GM19455 (cell line): ENCODE data around the gene THSD7B.
A peak's percentile ranks its signal among the peaks of the same experiment; 100 is the strongest.

ENCODE experiments used
- ATAC-seq: cut with Tn5 transposase; IDR thresholded peaks from one replicate; pipeline ENCODE4 v1.9.1; 2021; ENCODE audit not compliant: unreplicated experiment

THSD7B gene

GRCh38 chr2:137336067-137336466, 570.7 kb downstream of the THSD7B start:
- ATAC-seq = no peak

- no peak for ATAC-seq
These were observed 573.7 kb downstream of the THSD7B start for GRCh38 chr2:137339051-137339450.

GRCh38 chr2:137345994-137346393, 580.6 kb downstream of the THSD7B start:
- ATAC-seq = no peak

- ATAC-seq = no peak
These were observed 583.0 kb downstream of the THSD7B start for GRCh38 chr2:137348301-137348700.

DNA sequence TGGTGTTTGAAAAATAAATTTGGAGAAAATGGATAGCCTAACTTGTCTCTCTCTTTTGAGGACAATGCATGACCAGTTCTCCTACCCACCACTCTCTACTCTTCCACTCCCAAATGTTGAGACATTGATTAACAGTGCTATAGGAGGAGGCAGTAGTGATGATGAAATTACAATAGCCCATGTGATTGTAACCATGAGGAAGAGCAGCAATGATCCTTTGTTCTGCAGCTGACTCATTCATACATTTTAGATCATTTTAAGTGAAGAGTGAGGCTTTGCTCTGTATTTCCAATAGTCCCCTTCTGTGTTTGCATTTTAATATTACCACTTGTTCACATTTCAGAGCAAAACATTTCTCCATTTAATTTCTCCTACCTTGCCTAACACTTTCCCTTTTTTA, 592.3 kb downstream of the THSD7B start:
- no peak for ATAC-seq

- ATAC-seq = no peak
These were observed 602.0 kb downstream of the THSD7B start for GRCh38 chr2:137367361-137367760.

- ATAC-seq = no peak
These were observed 603.8 kb downstream of the THSD7B start for GRCh38 chr2:137369106-137369505.

DNA sequence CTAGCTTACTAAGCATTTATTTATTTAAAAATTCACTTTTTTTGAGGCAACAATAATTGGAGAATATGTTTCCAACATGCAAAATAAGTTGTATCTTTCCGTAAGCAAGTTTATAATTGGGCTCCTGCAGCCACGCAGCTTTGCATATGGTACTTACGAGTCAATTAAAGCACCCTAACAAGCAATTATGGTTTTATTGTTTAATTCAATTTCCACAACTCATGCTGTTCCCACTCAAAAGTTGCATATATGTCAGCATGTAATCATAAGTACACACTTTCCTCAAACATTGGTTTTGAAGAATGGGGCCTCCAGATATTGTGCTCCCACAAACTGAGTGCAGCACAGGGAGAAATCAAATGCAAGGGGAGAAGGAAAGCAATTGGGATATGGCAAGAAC, 613.8 kb downstream of the THSD7B start:
- ATAC-seq = no peak

DNA sequence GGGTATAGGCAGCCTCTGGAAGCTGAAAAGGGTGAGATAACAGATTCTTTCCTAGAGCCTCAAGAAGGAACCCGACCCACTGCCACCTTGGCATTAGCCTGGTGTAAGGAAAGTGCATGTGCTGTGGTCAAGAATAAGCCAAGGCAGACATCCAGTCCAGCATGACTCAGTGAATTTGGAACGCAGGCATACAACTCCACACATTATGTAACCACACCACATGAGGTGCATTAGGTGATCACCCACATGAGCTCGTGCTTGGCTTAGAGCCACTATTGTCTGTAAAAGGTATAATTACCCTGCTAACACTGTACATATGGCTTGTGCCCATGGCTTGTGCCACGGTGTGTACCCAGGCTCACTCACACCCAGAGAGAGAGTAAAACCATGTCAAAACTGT, 615.3 kb downstream of the THSD7B start:
- ATAC-seq = no peak

- ATAC-seq = no peak
These were observed 616.4 kb downstream of the THSD7B start for GRCh38 chr2:137381731-137382130.

- no peak for ATAC-seq
These were observed 618.0 kb downstream of the THSD7B start for GRCh38 chr2:137383391-137383790.

GRCh38 chr2:137387044-137387443, 621.7 kb downstream of the THSD7B start:
- no peak for ATAC-seq

- no peak for ATAC-seq
These were observed 640.2 kb downstream of the THSD7B start for GRCh38 chr2:137405496-137405895.

GRCh38 chr2:137411585-137411984, 646.2 kb downstream of the THSD7B start:
- ATAC-seq = no peak

GRCh38 chr2:137420744-137421143, 655.4 kb downstream of the THSD7B start:
- no peak for ATAC-seq

DNA sequence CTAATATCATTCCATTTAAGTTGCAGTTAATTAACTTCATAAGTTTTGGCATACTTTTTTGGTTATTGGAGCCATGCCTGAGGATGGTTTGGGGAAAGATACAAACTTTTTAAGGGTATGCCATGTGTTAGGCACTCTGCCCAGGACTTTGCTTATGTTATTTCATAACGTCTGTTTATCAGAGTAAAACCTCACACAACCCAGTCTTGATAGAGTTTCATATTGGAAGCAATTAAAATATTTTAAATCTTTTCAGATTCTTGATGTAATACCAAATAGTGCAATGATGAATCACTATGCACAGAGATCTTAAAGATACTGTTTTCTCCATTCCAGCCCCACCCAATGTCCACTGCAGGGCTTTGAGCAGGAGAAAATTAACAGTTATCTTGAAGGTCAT, 669.8 kb downstream of the THSD7B start:
- no peak for ATAC-seq

GRCh38 chr2:137437386-137437785, 672.0 kb downstream of the THSD7B start:
- ATAC-seq = no peak

- ATAC-seq = no peak
These were observed 679.6 kb downstream of the THSD7B start for GRCh38 chr2:137444970-137445369.

GRCh38 chr2:137449454-137449853, 684.1 kb downstream of the THSD7B start:
- ATAC-seq = no peak

DNA sequence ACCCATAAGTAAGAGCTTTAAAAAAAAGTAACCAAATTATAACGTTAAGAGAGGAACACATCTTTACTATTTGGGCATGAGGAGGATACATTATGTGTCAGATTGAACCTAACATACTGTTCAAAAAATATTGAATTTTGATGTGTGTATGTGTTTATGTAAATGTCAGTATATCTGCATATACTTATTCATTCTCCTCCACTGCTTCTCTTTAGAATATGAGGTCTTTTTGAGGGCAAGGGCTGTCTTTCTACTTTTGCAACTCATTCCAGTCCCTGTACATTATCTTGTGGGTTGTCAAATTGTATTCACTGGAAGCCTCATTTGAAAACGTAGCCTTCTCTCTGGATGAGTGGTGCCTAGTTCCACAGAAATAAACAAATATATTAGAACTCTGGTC, 689.5 kb downstream of the THSD7B start:
- no peak for ATAC-seq

GRCh38 chr2:137467246-137467862, 702.0 kb downstream of the THSD7B start:
- ATAC-seq = peak; percentile 79

- ATAC-seq = no peak
These were observed 727.9 kb downstream of the THSD7B start for GRCh38 chr2:137493261-137493660.

DNA sequence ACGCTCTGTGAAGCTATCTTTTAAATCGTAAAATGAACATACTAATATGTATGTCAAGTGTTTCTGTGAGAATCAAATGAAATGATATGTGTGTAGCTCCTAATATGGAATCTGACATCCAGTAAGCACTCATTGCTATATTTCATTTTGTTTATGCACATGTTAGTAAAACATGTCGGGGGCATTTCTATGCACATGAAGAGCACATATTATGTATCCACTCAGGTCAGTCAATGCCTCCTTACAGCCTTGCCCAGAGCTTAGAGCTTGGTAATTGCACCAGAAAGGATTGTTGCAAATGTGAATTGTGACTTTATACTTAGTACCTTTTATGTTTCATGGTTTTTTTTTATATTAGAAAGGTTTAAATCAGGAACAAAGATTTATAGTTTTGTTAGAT, 735.3 kb downstream of the THSD7B start:
- no peak for ATAC-seq
